Activated naive CD8-positive, alpha-beta T cell treated with anti-CD3 and anti-CD28 coated beads, Interleukin-2, amount 50 U/mL, for 16 hours (primary cell): ENCODE data around the gene GLT8D2.

ENCODE experiments used
- DNase-seq: peaks from one replicate; pipeline ENCODE4 v3.0.0-alpha.2; 2020; ENCODE audit warnings: low read depth, low spot score

Gene GLT8D2

DNA sequence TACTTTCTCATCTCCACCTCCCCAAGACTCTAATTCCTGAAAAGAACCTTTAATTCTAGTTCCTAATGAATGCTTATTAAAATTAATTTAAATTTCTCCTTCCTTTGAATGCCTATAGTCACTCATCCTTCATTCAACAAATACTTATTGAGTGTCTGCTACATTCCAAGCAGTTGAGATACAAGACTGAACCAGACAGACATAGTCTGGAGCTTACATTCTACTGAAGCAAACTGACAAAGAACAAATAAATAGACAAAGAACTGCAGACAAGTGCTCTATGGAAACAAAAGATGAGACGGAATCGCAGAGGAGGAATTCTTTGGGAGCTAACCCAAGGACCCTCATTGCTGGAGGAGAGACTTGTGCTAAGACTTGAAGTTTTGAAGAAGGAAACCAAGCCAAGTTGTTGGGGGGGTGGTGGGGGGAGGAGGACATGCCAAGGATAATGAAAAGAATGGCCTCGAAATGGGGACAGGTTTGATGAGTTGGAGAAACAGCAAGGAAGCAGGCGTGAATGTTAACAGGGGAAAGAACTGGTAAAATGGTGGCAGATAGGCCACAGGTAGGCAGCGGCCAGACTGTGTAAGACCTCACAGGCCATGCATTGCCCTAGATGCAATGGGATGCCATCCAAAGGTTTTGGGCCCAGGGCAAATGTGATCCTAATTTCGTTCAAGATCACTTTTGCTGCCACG, 94.0 kb downstream of the GLT8D2 start:
- DNase-seq: no peak

DNA sequence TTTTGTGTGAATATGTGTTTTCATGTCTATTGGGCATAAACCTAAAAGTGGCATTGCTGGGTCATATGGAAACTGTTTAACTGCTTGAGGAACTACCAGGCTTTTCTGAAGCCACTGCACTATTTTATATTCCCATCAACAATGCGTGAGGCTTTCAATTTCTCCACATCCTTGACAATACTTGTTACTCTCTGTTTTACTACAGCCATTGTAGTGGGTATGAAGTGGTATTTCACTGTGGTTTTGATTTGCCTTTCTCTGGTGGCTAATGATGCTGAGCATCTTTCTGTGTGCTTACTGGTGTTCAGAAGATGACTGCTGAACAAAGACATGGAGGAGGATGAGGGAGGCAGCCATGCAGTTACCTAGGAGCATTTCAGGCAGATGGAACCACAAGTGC, 97.5 kb downstream of the GLT8D2 start:
- DNase-seq: no peak

DNA sequence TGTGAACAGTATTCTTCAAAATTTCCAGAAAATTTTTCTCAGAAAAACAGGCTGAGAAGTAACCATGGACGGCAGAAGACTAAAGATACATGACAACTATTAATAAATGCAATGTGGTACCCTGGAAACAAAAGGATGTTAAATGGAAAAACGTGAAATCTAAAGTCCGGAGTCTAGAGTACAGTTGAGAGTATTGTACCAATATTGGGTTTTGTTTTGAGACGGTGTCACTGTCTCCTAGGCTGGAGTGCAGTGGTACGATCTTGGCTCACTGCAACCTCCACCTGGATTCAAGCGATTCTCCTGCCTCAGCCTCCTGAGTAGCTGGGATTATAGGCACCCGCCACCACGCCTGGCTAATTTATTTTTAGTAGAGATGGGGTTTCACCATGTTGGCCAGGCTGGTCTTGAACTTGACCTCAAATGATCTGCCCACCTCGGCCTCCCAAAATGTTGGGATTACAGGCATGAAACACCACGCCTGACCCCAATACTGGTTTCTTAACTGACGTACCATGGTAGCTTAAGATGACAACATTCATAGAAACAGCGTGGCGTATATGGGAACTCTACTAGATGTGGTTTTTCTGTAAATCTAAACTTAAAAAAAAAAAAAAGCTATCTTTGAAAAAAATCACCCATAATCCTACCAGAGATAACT, 101.1 kb downstream of the GLT8D2 start:
- no peak for DNase-seq

DNA sequence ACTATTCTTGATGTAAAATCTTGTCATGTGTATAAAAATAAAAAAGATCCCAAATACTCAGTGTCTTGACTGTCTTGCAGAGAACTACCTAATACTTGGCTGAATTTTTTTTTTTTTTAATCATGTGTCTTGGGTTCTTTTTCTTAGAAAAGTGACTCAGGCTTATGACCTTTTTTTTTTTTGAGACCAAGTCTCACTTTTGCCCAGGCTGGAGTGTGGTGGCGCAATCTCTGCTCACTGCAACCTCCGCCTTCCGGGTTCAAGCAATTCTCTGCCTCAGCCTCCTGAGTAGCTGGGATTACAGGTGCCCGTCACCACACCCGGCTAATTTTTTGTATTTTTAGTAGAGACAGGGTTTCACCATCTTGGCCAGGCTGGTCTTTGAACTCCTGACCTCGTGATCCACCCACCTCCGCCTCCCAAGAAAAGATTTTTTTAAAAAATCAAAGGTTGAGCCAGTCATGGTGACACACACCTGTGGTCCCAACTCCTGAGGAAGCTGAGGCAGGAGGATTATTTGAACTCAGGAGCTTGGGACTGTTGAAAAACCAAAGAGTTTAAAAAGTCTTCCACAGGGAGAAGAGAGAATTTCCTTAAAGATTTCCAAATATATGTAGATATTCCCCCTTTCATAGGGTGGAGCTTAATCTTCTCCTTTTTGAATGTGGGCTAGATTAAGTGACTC, 102.0 kb downstream of the GLT8D2 start:
- DNase-seq: no peak

DNA sequence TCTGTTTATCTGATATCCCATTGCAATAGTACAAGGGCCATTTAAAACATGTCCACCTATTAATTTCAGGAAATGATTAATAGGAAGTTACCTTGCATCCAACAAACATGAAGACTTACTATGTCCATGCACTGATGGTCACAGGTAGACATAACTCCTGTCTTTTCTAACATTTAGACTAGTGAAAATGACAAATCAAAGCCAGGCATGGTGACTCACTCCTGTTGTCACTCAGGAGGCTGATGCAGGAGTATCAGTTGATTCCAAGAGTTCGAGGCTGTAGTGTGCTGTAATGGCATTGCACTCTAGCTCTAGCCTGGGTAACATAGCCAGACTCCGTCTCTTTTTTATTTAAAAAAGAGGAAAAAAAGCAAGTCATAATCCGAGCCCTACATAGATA, 105.0 kb downstream of the GLT8D2 start:
- no peak for DNase-seq
